ENCODE results near the gene POLR2M. TPM values are rescaled to one million over a fixed set of nuclear protein-coding genes. Genes with fewer than 3 reads are reported as not detected.

Gene POLR2M
- total and polyA plus RNA-seq, 10 of the 15 experiments (the other 5 are each of a cell fraction or from before 2014, with no cell fraction given) = 5.8 to 364 (median 23.7) TPM

GRCh38 chr15:57684491-57685151 lies 21.9 kb upstream of the POLR2M start:
- Histone ChIP-seq H3K9ac (ENCODE audit: control insufficient read depth, insufficient read depth, low read length) (no peak overlapping the region), H3K27ac (ENCODE audit: control insufficient read depth, insufficient read depth) (no peak overlapping the region), H3K27me3 (replicated peaks in 1 of 2; ENCODE audit: control insufficient read depth in 2 of 2, insufficient read depth in 2 of 2, low read length in 1 of 2) (no peaks in the 10 kb centered on the region), H3K9me3 (replicated peaks; ENCODE audit: control insufficient read depth, insufficient read depth, low read length) (no peaks in the 10 kb centered on the region), H3K4me3 (no peak overlapping the region), H3K36me3 (ENCODE audit: control insufficient read depth in 2 of 2, insufficient read depth in 2 of 2, low read length in 1 of 2) (no peaks in the 10 kb centered on the region), H3K4me2 (ENCODE audit: control insufficient read depth, insufficient read depth) (no peak overlapping the region), H3K79me2 (ENCODE audit: control insufficient read depth, insufficient read depth, low read length) (no peaks in the 10 kb centered on the region), H2AFZ (ENCODE audit: control insufficient read depth, low read depth, low read length) (no peak overlapping the region), H4K20me1 (ENCODE audit: control insufficient read depth, insufficient read depth) (no peaks in the 10 kb centered on the region), H3K4me1 (ENCODE audit: control insufficient read depth, insufficient read depth, low read length) (no peaks in the 10 kb centered on the region)
- ATAC-seq (no peak), FAIRE-seq (no peak), DNase-seq (ENCODE audit: low read depth, low spot score) (no peak)
- no TSS peak for BruUV-seq (replicated peaks)
- ChIA-PET CTCF (no interaction called here), SMC1A (ENCODE audit: uncharacterized antibody, unreplicated experiment) (no interaction called here), RAD21 (ENCODE audit: unreplicated experiment) (no interaction called here), POLR2A (no interaction called here)
- 82% methylated on average over 8 of the region's 8 CpGs for WGBS (ENCODE audit: insufficient coverage, insufficient replicate concordance, low lambda C conversion rate, missing lambda C conversion rate)
- TF ChIP-seq BMI1 (IDR thresholded peaks at IDR 0.05; ENCODE audit: borderline replicate concordance) = no peak
- no peak for TF ChIP-seq NR2C1 (IDR thresholded peaks at IDR 0.05)
- TF ChIP-seq ZNF274 (IDR thresholded peaks at IDR 0.05; ENCODE audit: insufficient read depth, insufficient read length) = no peak
- TF ChIP-seq MEF2A (IDR thresholded peaks at IDR 0.05; ENCODE audit: insufficient read depth, low read depth, low read length) = no peak
- no peak for TF ChIP-seq SREBF1 (IDR thresholded peaks at IDR 0.05; ENCODE audit: low read length)
- TF ChIP-seq MTA3 (IDR thresholded peaks at IDR 0.05; ENCODE audit: borderline replicate concordance, low read length) = no peak
- TF ChIP-seq BRCA1 (IDR thresholded peaks at IDR 0.05; ENCODE audit: low read depth, low read length) = no peak
- TF ChIP-seq KLF5 (IDR thresholded peaks at IDR 0.05; ENCODE audit: partially characterized antibody) = no peak
- no peak for TF ChIP-seq POLR2AphosphoS5 (IDR thresholded peaks at IDR 0.05; ENCODE audit: low read length)
- no peak for TF ChIP-seq MLLT1 (IDR thresholded peaks at IDR 0.05)
- TF ChIP-seq KDM1A (IDR thresholded peaks at IDR 0.05; ENCODE audit: borderline replicate concordance) = no peak
- no peak for TF ChIP-seq RAD21 (IDR thresholded peaks at IDR 0.05; ENCODE audit: insufficient read depth, low read depth, low read length)
- no peak for TF ChIP-seq BHLHE40 (IDR thresholded peaks at IDR 0.05; ENCODE audit: borderline replicate concordance in 1 of 2, low read depth in 2 of 2, low read length in 1 of 2)
- TF ChIP-seq, protein P1, sequence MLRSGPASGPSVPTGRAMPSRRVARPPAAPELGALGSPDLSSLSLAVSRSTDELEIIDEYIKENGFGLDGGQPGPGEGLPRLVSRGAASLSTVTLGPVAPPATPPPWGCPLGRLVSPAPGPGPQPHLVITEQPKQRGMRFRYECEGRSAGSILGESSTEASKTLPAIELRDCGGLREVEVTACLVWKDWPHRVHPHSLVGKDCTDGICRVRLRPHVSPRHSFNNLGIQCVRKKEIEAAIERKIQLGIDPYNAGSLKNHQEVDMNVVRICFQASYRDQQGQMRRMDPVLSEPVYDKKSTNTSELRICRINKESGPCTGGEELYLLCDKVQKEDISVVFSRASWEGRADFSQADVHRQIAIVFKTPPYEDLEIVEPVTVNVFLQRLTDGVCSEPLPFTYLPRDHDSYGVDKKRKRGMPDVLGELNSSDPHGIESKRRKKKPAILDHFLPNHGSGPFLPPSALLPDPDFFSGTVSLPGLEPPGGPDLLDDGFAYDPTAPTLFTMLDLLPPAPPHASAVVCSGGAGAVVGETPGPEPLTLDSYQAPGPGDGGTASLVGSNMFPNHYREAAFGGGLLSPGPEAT (IDR thresholded peaks at IDR 0.05; ENCODE audit: low read depth) = no peak
- no peak for TF ChIP-seq HCFC1 (IDR thresholded peaks at IDR 0.05; ENCODE audit: low read length)
- TF ChIP-seq SMARCA5 (IDR thresholded peaks at IDR 0.05) = no peak
- no peak for TF ChIP-seq STAT3 (IDR thresholded peaks at IDR 0.05; ENCODE audit: low read depth, low read length)
- TF ChIP-seq TBL1XR1 (IDR thresholded peaks at IDR 0.05; ENCODE audit: low read depth, low read length) = no peak
- TF ChIP-seq NFYA (IDR thresholded peaks at IDR 0.05; ENCODE audit: borderline replicate concordance, low read depth, low read length) = no peak
- in situ Hi-C loops (cut with MboI) = no loop called here
- intact Hi-C loops (cut with micrococcal nuclease; ENCODE audit: unreplicated experiment) = no loop called here
